ENCODE results near the gene HGF.

HGF gene

GRCh38 chr7:81802251-81802650 is 32.4 kb upstream of the HGF start:
- no peak for DNase-seq (ENCODE audit: low read depth)
- TF ChIP-seq CTCF (IDR thresholded peaks at IDR 0.05; ENCODE audit: control insufficient read depth, insufficient read depth, low read depth, low read length, missing control alignments), result no peak
- H3K4me3 ChIP-seq (ENCODE audit: control insufficient read depth, low read depth, low read length), result no peak overlapping the region

GRCh38 chr7:81801532-81801931 is 31.7 kb upstream of the HGF start:
- H3K4me3 ChIP-seq (ENCODE audit: control insufficient read depth, low read depth, low read length), result no peak overlapping the region
- no peak for TF ChIP-seq CTCF (IDR thresholded peaks at IDR 0.05; ENCODE audit: control insufficient read depth, insufficient read depth, low read depth, low read length, missing control alignments)
- DNase-seq (ENCODE audit: low read depth), result no peak

GRCh38 chr7:81791568-81792518 is 22.0 kb upstream of the HGF start:
- H3K4me3 ChIP-seq (ENCODE audit: control insufficient read depth, low read depth, low read length), result no peak overlapping the region
- no peak for TF ChIP-seq CTCF (IDR thresholded peaks at IDR 0.05; ENCODE audit: control insufficient read depth, insufficient read depth, low read depth, low read length, missing control alignments)
- DNase-seq (ENCODE audit: low read depth), result no peak

GRCh38 chr7:81790686-81791085 is 20.8 kb upstream of the HGF start:
- H3K4me3 ChIP-seq (ENCODE audit: control insufficient read depth, low read depth, low read length), result no peak overlapping the region
- no peak for TF ChIP-seq CTCF (IDR thresholded peaks at IDR 0.05; ENCODE audit: control insufficient read depth, insufficient read depth, low read depth, low read length, missing control alignments)

GRCh38 chr7:81790120-81790500 is 20.3 kb upstream of the HGF start:
- H3K4me3 ChIP-seq (ENCODE audit: control insufficient read depth, low read depth, low read length), result no peak overlapping the region
- DNase-seq (ENCODE audit: low read depth), result no peak
- no peak for TF ChIP-seq CTCF (IDR thresholded peaks at IDR 0.05; ENCODE audit: control insufficient read depth, insufficient read depth, low read depth, low read length, missing control alignments)

More at GRCh38 chr7:81790686-81791085, 20.8 kb upstream of the HGF start:
- no peak for DNase-seq (ENCODE audit: low read depth)

- TF ChIP-seq CTCF (IDR thresholded peaks at IDR 0.05; ENCODE audit: control insufficient read depth, insufficient read depth, low read depth, low read length, missing control alignments), result no peak
- no peak for DNase-seq (ENCODE audit: low read depth)
- H3K4me3 ChIP-seq (ENCODE audit: control insufficient read depth, low read depth, low read length), result no peak overlapping the region
These were observed 19.7 kb upstream of the HGF start for GRCh38 chr7:81789406-81790119.
